Limb (tissue), 2 donors: ENCODE data around the gene LMBR1.

Source experiments
- DNase-seq, 2 donors: peaks; one replicate each; pipeline ENCODE4 v3.0.0-alpha.2; 2016; ENCODE audit errors: extremely low spot score in 2 of 2

The LMBR1 gene

GRCh38 chr7:156802214-156802613, 90.8 kb downstream of the LMBR1 start:
- DNase-seq = no peak

GRCh38 chr7:156795415-156795814, 97.6 kb downstream of the LMBR1 start:
- DNase-seq = no peak

GRCh38 chr7:156793334-156793733, 99.6 kb downstream of the LMBR1 start:
- DNase-seq = no peak

- DNase-seq = no peak
These were observed 100.4 kb downstream of the LMBR1 start for GRCh38 chr7:156792611-156793010.

GRCh38 chr7:156791241-156791640, 101.7 kb downstream of the LMBR1 start:
- DNase-seq = no peak

- DNase-seq = no peak
These were observed 102.7 kb downstream of the LMBR1 start for GRCh38 chr7:156790264-156790663.

GRCh38 chr7:156785998-156786543, 106.9 kb downstream of the LMBR1 start:
- DNase-seq = no peak

- DNase-seq = no peak
These were observed 109.1 kb downstream of the LMBR1 start for GRCh38 chr7:156783864-156784263.

GRCh38 chr7:156781972-156782371, 111.0 kb downstream of the LMBR1 start:
- DNase-seq = no peak

GRCh38 chr7:156780724-156781455, 112.1 kb downstream of the LMBR1 start:
- no peak for DNase-seq

- DNase-seq = no peak
These were observed 114.3 kb downstream of the LMBR1 start for GRCh38 chr7:156778668-156779067.

GRCh38 chr7:156778201-156778600, 114.8 kb downstream of the LMBR1 start:
- no peak for DNase-seq

GRCh38 chr7:156777364-156778069, 115.5 kb downstream of the LMBR1 start:
- no peak for DNase-seq

- no peak for DNase-seq
These were observed 116.5 kb downstream of the LMBR1 start for GRCh38 chr7:156776527-156776926.

GRCh38 chr7:156773966-156774365, 119.0 kb downstream of the LMBR1 start:
- no peak for DNase-seq

GRCh38 chr7:156772725-156773124, 120.3 kb downstream of the LMBR1 start:
- DNase-seq = no peak

- no peak for DNase-seq
These were observed 124.1 kb downstream of the LMBR1 start for GRCh38 chr7:156768698-156769472.

GRCh38 chr7:156766666-156767065, 126.3 kb downstream of the LMBR1 start:
- DNase-seq = no peak

- DNase-seq = no peak
These were observed 126.9 kb downstream of the LMBR1 start for GRCh38 chr7:156765901-156766656.

GRCh38 chr7:156764766-156765165, 128.2 kb downstream of the LMBR1 start:
- no peak for DNase-seq

GRCh38 chr7:156764016-156764669, 128.8 kb downstream of the LMBR1 start:
- DNase-seq = peak; percentile 67 to 69
